ENCODE data around the gene BRCA1. TPM values are rescaled to one million over a fixed set of nuclear protein-coding genes. Genes with fewer than 3 reads are reported as not detected.

The BRCA1 gene
- polyA plus RNA-seq, 3 donors = 0.87 to 2.6 (median 1.9) TPM

DNA sequence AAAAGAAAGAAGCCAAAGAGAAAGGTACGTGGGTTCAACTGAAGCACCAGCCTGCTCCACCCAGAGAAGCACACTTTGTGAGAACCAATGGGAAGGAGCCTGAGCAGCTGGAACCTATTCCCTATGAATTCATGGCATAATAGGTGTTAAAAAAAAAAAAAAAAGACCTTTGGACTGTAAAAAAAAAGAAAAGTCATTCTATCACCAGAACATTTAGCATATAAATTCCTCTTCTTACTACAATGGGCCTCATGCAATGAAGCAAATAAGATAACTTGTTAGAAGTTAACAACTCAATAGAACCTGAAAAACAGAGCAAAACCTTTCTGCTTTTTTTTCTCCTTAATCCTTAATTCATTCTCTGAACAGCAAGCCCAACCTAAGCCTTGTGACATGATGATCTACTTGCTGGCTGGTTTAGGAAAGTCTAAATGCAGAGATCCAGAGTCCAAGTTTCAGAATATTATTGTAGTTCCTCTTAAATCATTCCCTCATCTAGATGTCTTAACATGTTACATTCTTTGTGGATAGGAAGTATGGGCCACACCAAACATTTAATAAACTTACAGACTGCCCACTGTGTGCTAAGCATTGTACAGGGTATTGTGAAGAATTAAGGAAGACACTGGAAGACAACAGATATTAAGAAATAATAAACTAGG is 45.4 kb downstream of the BRCA1 start:
- no peak for DNase-seq
- H3K36me3 Mint-ChIP-seq = peaks cover 23 to 48% of the 10 kb centered on the region in 2 donors
- H3K79me2 ChIP-seq (ENCODE audit: insufficient read depth, low read length) = no peaks in the 10 kb centered on the region
- H3K4me1 Mint-ChIP-seq = no peaks in the 10 kb centered on the region
- no peaks in the 10 kb centered on the region for H4K20me1 ChIP-seq (ENCODE audit: insufficient read depth, low read length)
- peaks cover 15 to 59% of the 10 kb centered on the region in 2 donors for H3K36me3 ChIP-seq (replicated peaks in 1 of 2; ENCODE audit: control insufficient read depth in 1 of 2, insufficient read depth in 2 of 2, low read length in 2 of 2)
- H3K9me3 Mint-ChIP-seq = no peaks in the 10 kb centered on the region
- H3K27me3 Mint-ChIP-seq (ENCODE audit: low read depth in 3 of 3) = peaks cover 0 to under 1% (median 0%) of the 10 kb centered on the region in 3 donors
- intact Hi-C loops (cut with micrococcal nuclease) = no loop called here
- TF ChIP-seq, protein P1, sequence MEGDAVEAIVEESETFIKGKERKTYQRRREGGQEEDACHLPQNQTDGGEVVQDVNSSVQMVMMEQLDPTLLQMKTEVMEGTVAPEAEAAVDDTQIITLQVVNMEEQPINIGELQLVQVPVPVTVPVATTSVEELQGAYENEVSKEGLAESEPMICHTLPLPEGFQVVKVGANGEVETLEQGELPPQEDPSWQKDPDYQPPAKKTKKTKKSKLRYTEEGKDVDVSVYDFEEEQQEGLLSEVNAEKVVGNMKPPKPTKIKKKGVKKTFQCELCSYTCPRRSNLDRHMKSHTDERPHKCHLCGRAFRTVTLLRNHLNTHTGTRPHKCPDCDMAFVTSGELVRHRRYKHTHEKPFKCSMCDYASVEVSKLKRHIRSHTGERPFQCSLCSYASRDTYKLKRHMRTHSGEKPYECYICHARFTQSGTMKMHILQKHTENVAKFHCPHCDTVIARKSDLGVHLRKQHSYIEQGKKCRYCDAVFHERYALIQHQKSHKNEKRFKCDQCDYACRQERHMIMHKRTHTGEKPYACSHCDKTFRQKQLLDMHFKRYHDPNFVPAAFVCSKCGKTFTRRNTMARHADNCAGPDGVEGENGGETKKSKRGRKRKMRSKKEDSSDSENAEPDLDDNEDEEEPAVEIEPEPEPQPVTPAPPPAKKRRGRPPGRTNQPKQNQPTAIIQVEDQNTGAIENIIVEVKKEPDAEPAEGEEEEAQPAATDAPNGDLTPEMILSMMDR (IDR thresholded peaks at IDR 0.05) = no peak
- H3K4me3 Mint-ChIP-seq = no peak overlapping the region
- no peaks in the 10 kb centered on the region for H3K27me3 ChIP-seq (ENCODE audit: control insufficient read depth in 2 of 2, insufficient read depth in 2 of 2, low read length in 2 of 2)
- WGBS (ENCODE audit: insufficient coverage) = 100% methylated on average over 1 of the region's 1 CpG
- H3K9ac ChIP-seq (ENCODE audit: insufficient read depth, low read length, poor library complexity, severe bottlenecking) = no peak overlapping the region
- H2AFZ ChIP-seq (ENCODE audit: insufficient read depth, low read depth, low read length, poor library complexity, severe bottlenecking) = no peak overlapping the region
- H3K9me3 ChIP-seq (replicated peaks in 1 of 2; ENCODE audit: control insufficient read depth in 1 of 2, insufficient read depth in 1 of 2, low read length in 2 of 2) = no peaks in the 10 kb centered on the region
- no peak overlapping the region for H3K27ac Mint-ChIP-seq
- no peaks in the 10 kb centered on the region for H3K4me1 ChIP-seq (ENCODE audit: control insufficient read depth in 1 of 2, insufficient read depth in 2 of 2, low read length in 2 of 2)
- H3K27ac ChIP-seq (ENCODE audit: low read depth in 1 of 2, low read length in 2 of 2) = no peak overlapping the region
- H3K4me2 ChIP-seq (replicated peaks; ENCODE audit: extremely low read depth, low read length, poor library complexity, severe bottlenecking) = no peak overlapping the region
- H3K4me3 ChIP-seq (replicated peaks in 1 of 3; ENCODE audit: low read depth in 2 of 3, low read length in 3 of 3) = no peak overlapping the region

DNA sequence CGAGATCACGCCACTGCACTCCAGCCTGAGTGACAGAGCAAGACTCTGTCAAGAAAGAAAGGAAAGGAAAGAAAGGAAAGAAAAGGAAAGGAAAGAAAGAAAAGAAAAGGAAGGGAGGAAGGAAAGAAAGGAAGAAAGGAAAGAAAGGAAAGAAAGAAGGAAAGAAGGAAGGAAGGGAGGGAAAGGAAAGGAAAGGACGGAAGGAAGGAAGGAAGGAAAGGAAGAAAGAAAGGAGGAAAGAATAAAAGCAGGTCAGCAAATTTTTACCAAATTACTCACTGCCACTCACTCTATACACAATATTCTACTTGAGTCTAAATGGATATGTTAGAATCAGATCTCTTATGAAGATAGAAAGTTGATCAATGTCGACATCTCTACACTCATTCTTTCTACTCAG is 50.3 kb downstream of the BRCA1 start:
- no peak overlapping the region for H3K4me3 Mint-ChIP-seq
- peaks cover 0 to 3% (median 0%) of the 10 kb centered on the region in 3 donors for H3K27me3 Mint-ChIP-seq (ENCODE audit: low read depth in 3 of 3)
- H3K36me3 Mint-ChIP-seq = peaks cover 26 to 51% of the 10 kb centered on the region in 2 donors
- no peak overlapping the region for H3K9ac ChIP-seq (ENCODE audit: insufficient read depth, low read length, poor library complexity, severe bottlenecking)
- no peak overlapping the region for H3K27ac ChIP-seq (ENCODE audit: low read depth in 1 of 2, low read length in 2 of 2)
- no peaks in the 10 kb centered on the region for H3K9me3 Mint-ChIP-seq
- H3K4me2 ChIP-seq (replicated peaks; ENCODE audit: extremely low read depth, low read length, poor library complexity, severe bottlenecking) = no peak overlapping the region
- H3K4me1 Mint-ChIP-seq = no peaks in the 10 kb centered on the region
- no peaks in the 10 kb centered on the region for H3K9me3 ChIP-seq (replicated peaks in 1 of 2; ENCODE audit: control insufficient read depth in 1 of 2, insufficient read depth in 1 of 2, low read length in 2 of 2)
- DNase-seq = no peak
- intact Hi-C loops (cut with micrococcal nuclease) = no loop called here
- H3K36me3 ChIP-seq (replicated peaks in 1 of 2; ENCODE audit: control insufficient read depth in 1 of 2, insufficient read depth in 2 of 2, low read length in 2 of 2) = peaks cover 19 to 59% of the 10 kb centered on the region in 2 donors
- H4K20me1 ChIP-seq (ENCODE audit: insufficient read depth, low read length) = no peaks in the 10 kb centered on the region
- H3K27me3 ChIP-seq (ENCODE audit: control insufficient read depth in 2 of 2, insufficient read depth in 2 of 2, low read length in 2 of 2) = no peaks in the 10 kb centered on the region
- WGBS (ENCODE audit: insufficient coverage) = 100% methylated on average over 2 of the region's 4 CpGs
- H3K4me3 ChIP-seq (replicated peaks in 1 of 3; ENCODE audit: low read depth in 2 of 3, low read length in 3 of 3) = no peak overlapping the region
- no peaks in the 10 kb centered on the region for H3K79me2 ChIP-seq (ENCODE audit: insufficient read depth, low read length)
- H3K27ac Mint-ChIP-seq = peak overlapping the region in 1 of 7 donors; percentile 5
- H3K4me1 ChIP-seq (ENCODE audit: control insufficient read depth in 1 of 2, insufficient read depth in 2 of 2, low read length in 2 of 2) = no peaks in the 10 kb centered on the region
- TF ChIP-seq, protein P1 (IDR thresholded peaks at IDR 0.05) = no peak
- H2AFZ ChIP-seq (ENCODE audit: insufficient read depth, low read depth, low read length, poor library complexity, severe bottlenecking) = no peak overlapping the region
